SU-DHL-6 (cell line): ENCODE measurements around the gene NTM.

ENCODE experiments used
- CTCF ChIP-seq: fragments of 200-600 bp; sonication (generic); IDR thresholded peaks from one replicate; pipeline ENCODE4 v1.5.1; 2017; ENCODE audit warnings: antibody characterized with exemption, mild to moderate bottlenecking, low read length, moderate library complexity; ENCODE audit not compliant: insufficient read depth, poor library complexity, severe bottlenecking
- EZH2phosphoT487 ChIP-seq: fragments of 200-600 bp; sonication (generic), shearing (Covaris generic); conservative IDR thresholded peaks from 2 replicates; pipeline ENCODE4 v1.6.1; 2018; ENCODE audit warnings: mild to moderate bottlenecking, antibody characterized with exemption, low read length, moderate library complexity, mixed read lengths

GRCh38 chr11:131850507-131850906 is 480.1 kb downstream of the NTM start:
- TF ChIP-seq CTCF = no peak
- TF ChIP-seq EZH2phosphoT487 = no peak
